Measurements from ENCODE around the gene PARP11.
"Not testable (repeated sequence)": the region's sequence is repeated elsewhere in the genome, so short reads cannot be mapped to it uniquely, and the experiment has no call there.

The PARP11 gene

GRCh38 chr12:3869433-3869832, 3.8 kb downstream of the PARP11 start:
- peaks cover 7 to 13% of the 10 kb centered on the region in 2 donors for H3K9me3 Mint-ChIP-seq
- H3K4me3 Mint-ChIP-seq, result peak overlapping the region; percentile 18 to 70
- peak overlapping the region; percentile 62 for H3K27ac Mint-ChIP-seq
- DNase-seq, result no peak
- H3K4me1 Mint-ChIP-seq, result peaks cover 31 to 41% of the 10 kb centered on the region in 2 donors
- H3K27me3 Mint-ChIP-seq, result no peaks in the 10 kb centered on the region
- H3K36me3 Mint-ChIP-seq, result peaks cover 25 to 36% of the 10 kb centered on the region in 2 donors
- no peak for ATAC-seq (replicated peaks)

GRCh38 chr12:3863756-3864155, 9.4 kb downstream of the PARP11 start:
- Mint-ChIP-seq H3K9me3 (peaks cover 7 to 13% of the 10 kb centered on the region in 2 donors), H3K4me1 (peaks cover 6 to 14% of the 10 kb centered on the region in 2 donors)

GRCh38 chr12:3842517-3842916, 30.7 kb downstream of the PARP11 start:
- no peak overlapping the region for H3K4me3 Mint-ChIP-seq
- H3K4me1 Mint-ChIP-seq, result peaks cover 13 to 31% of the 10 kb centered on the region in 2 donors
- H3K9me3 Mint-ChIP-seq, result peaks cover 3 to 9% of the 10 kb centered on the region in 2 donors
- peaks cover 30 to 36% of the 10 kb centered on the region in 2 donors for H3K36me3 Mint-ChIP-seq
- H3K27ac Mint-ChIP-seq, result no peak overlapping the region
- DNase-seq (no peak), ATAC-seq (replicated peaks) (no peak)
- no peaks in the 10 kb centered on the region for H3K27me3 Mint-ChIP-seq

More at GRCh38 chr12:3863756-3864155, 9.4 kb downstream of the PARP11 start:
- ATAC-seq (replicated peaks) (no peak), DNase-seq (no peak)
- Mint-ChIP-seq H3K27me3 (no peaks in the 10 kb centered on the region), H3K4me3 (no peak overlapping the region), H3K36me3 (peaks cover 29 to 42% of the 10 kb centered on the region in 2 donors), H3K27ac (no peak overlapping the region)

GRCh38 chr12:3841783-3842182, 31.4 kb downstream of the PARP11 start:
- peak overlapping the region; percentile 25 for H3K27ac Mint-ChIP-seq
- DNase-seq (no peak), ATAC-seq (replicated peaks) (no peak)
- peaks cover 0 to 1% of the 10 kb centered on the region in 2 donors for H3K9me3 Mint-ChIP-seq
- no peak overlapping the region for H3K4me3 Mint-ChIP-seq
- H3K36me3 Mint-ChIP-seq, result peaks cover 24 to 35% of the 10 kb centered on the region in 2 donors
- peaks cover 20 to 38% of the 10 kb centered on the region in 2 donors for H3K4me1 Mint-ChIP-seq
- no peaks in the 10 kb centered on the region for H3K27me3 Mint-ChIP-seq

GRCh38 chr12:3840833-3841232, 32.4 kb downstream of the PARP11 start:
- H3K27ac Mint-ChIP-seq; H3K4me3 Mint-ChIP-seq; H3K27me3 Mint-ChIP-seq; H3K9me3 Mint-ChIP-seq; ATAC-seq (replicated peaks); DNase-seq: not testable (repeated sequence)
- Mint-ChIP-seq H3K36me3 (peaks cover 22 to 35% of the 10 kb centered on the region in 2 donors), H3K4me1 (peaks cover 24 to 48% of the 10 kb centered on the region in 2 donors)

- not testable (repeated sequence) for DNase-seq; H3K9me3 Mint-ChIP-seq; ATAC-seq (replicated peaks); H3K27ac Mint-ChIP-seq; H3K27me3 Mint-ChIP-seq
- Mint-ChIP-seq H3K36me3 (peaks cover 24 to 33% of the 10 kb centered on the region in 2 donors), H3K4me1 (peaks cover 27 to 54% of the 10 kb centered on the region in 2 donors), H3K4me3 (peak overlapping the region in 1 of 2 donors; percentile 18)
These were observed 33.5 kb downstream of the PARP11 start for GRCh38 chr12:3839745-3840144.

GRCh38 chr12:3838701-3839548, 34.3 kb downstream of the PARP11 start:
- not testable (repeated sequence) for H3K27me3 Mint-ChIP-seq, H3K9me3 Mint-ChIP-seq
- H3K27ac Mint-ChIP-seq, result peak overlapping the region; percentile 86
- H3K36me3 Mint-ChIP-seq, result peaks cover 28 to 30% of the 10 kb centered on the region in 2 donors
- peak; percentile 58 for DNase-seq
- ATAC-seq (replicated peaks), result peak; percentile 77 to 83
- peak overlapping the region; percentile 71 to 78 for H3K4me3 Mint-ChIP-seq
- peaks cover 31 to 57% of the 10 kb centered on the region in 2 donors for H3K4me1 Mint-ChIP-seq

- peaks cover 29 to 53% of the 10 kb centered on the region in 2 donors for H3K4me1 Mint-ChIP-seq
- peak overlapping the region; percentile 37 for H3K27ac Mint-ChIP-seq
These were observed 35.1 kb downstream of the PARP11 start for GRCh38 chr12:3838076-3838475.

GRCh38 chr12:3837049-3837448, 36.1 kb downstream of the PARP11 start:
- Mint-ChIP-seq H3K9me3 (no peaks in the 10 kb centered on the region), H3K4me3 (peak overlapping the region; percentile 18 to 46), H3K4me1 (peaks cover 27 to 53% of the 10 kb centered on the region in 2 donors), H3K27ac (peak overlapping the region; percentile 67), H3K27me3 (no peaks in the 10 kb centered on the region), H3K36me3 (peaks cover 26 to 27% of the 10 kb centered on the region in 2 donors)
- ATAC-seq (replicated peaks) (no peak), DNase-seq (no peak)

More at GRCh38 chr12:3838076-3838475, 35.1 kb downstream of the PARP11 start:
- Mint-ChIP-seq H3K36me3 (peaks cover 28 to 30% of the 10 kb centered on the region in 2 donors), H3K4me3 (peak overlapping the region; percentile 71 to 78), H3K27me3 (no peaks in the 10 kb centered on the region), H3K9me3 (no peaks in the 10 kb centered on the region)
- no peak for DNase-seq
- peak; percentile 50 to 55 for ATAC-seq (replicated peaks)

- H3K4me1 Mint-ChIP-seq, result peaks cover 25 to 53% of the 10 kb centered on the region in 2 donors
- H3K9me3 Mint-ChIP-seq, result no peaks in the 10 kb centered on the region
- DNase-seq, result no peak
- peaks cover 22 to 23% of the 10 kb centered on the region in 2 donors for H3K36me3 Mint-ChIP-seq
- H3K4me3 Mint-ChIP-seq, result no peak overlapping the region
- H3K27me3 Mint-ChIP-seq, result no peaks in the 10 kb centered on the region
- ATAC-seq (replicated peaks), result no peak
- H3K27ac Mint-ChIP-seq, result peak overlapping the region; percentile 67
These were observed 36.6 kb downstream of the PARP11 start for GRCh38 chr12:3836641-3837040.

GRCh38 chr12:3835914-3836313, 37.3 kb downstream of the PARP11 start:
- H3K4me1 Mint-ChIP-seq, result peaks cover 25 to 53% of the 10 kb centered on the region in 2 donors
- no peak overlapping the region for H3K4me3 Mint-ChIP-seq
- no peak for ATAC-seq (replicated peaks)
- no peak for DNase-seq
- H3K9me3 Mint-ChIP-seq, result no peaks in the 10 kb centered on the region
- H3K27ac Mint-ChIP-seq, result no peak overlapping the region
- H3K27me3 Mint-ChIP-seq, result no peaks in the 10 kb centered on the region
- H3K36me3 Mint-ChIP-seq, result peaks cover 15 to 16% of the 10 kb centered on the region in 2 donors

GRCh38 chr12:3834774-3835173, 38.4 kb downstream of the PARP11 start:
- no peak overlapping the region for H3K4me3 Mint-ChIP-seq

GRCh38 chr12:3833670-3834310, 39.4 kb downstream of the PARP11 start:
- DNase-seq (no peak), ATAC-seq (replicated peaks) (no peak)
- no peak overlapping the region for H3K27ac Mint-ChIP-seq
- no peaks in the 10 kb centered on the region for H3K9me3 Mint-ChIP-seq
- H3K36me3 Mint-ChIP-seq, result peaks cover 9 to 14% of the 10 kb centered on the region in 2 donors
- no peak overlapping the region for H3K4me3 Mint-ChIP-seq
- no peaks in the 10 kb centered on the region for H3K27me3 Mint-ChIP-seq
- H3K4me1 Mint-ChIP-seq, result peaks cover 25 to 52% of the 10 kb centered on the region in 2 donors

More at GRCh38 chr12:3834774-3835173, 38.4 kb downstream of the PARP11 start:
- Mint-ChIP-seq H3K9me3 (no peaks in the 10 kb centered on the region), H3K27ac (no peak overlapping the region), H3K27me3 (no peaks in the 10 kb centered on the region), H3K36me3 (peaks cover 11 to 14% of the 10 kb centered on the region in 2 donors), H3K4me1 (peaks cover 25 to 53% of the 10 kb centered on the region in 2 donors)
- no peak for ATAC-seq (replicated peaks)
- DNase-seq, result no peak

- Mint-ChIP-seq H3K36me3 (peaks cover 6 to 12% of the 10 kb centered on the region in 2 donors), H3K9me3 (no peaks in the 10 kb centered on the region), H3K4me1 (peaks cover 24 to 44% of the 10 kb centered on the region in 2 donors), H3K4me3 (no peak overlapping the region), H3K27me3 (no peaks in the 10 kb centered on the region), H3K27ac (no peak overlapping the region)
- ATAC-seq (replicated peaks) (no peak), DNase-seq (no peak)
These were observed 40.5 kb downstream of the PARP11 start for GRCh38 chr12:3832738-3833137.

All from stimulated activated naive B cell treated with anti-CD40 and anti-IgM and Interleukin-4, amounts not matched to agents 10 μg/mL and 1 μg/mL and 100 μg/mL, for 72 hours (primary cell).